Endothelial cell of umbilical vein (primary cell): ENCODE results near the gene FLT3LG. TPM values are rescaled to one million over a fixed set of nuclear protein-coding genes. Genes with fewer than 3 reads are reported as not detected.

Source experiments
- BruUV-seq: library from RNA; stranded (reverse); fragments of 400-500 nt; replicated peaks from 2 replicates; lab custom pipeline; 2021; lab: Mats Ljungman, UMichigan
- CTCF ChIA-PET: fragments of 300-600, 350-600 bp; sonication (Branson Sonifier 250); formaldehyde crosslinking; loops from one replicate; lab custom pipeline; 2021; ENCODE audit warnings: antibody characterized with exemption, inconsistent platforms; lab: Charles Lee
- POLR2A ChIA-PET: fragments of 300-600, 350-600 bp; sonication (Branson Sonifier 250); formaldehyde crosslinking; loops from one replicate; lab custom pipeline; 2021; ENCODE audit warnings: antibody characterized with exemption, inconsistent platforms; lab: Charles Lee
- DNase-seq: peaks from one replicate; pipeline ENCODE4 v3.0.0-alpha.2; 2011; ENCODE audit warnings: low read depth, low spot score
- FAIRE-seq: peaks from 2 replicates; lab custom pipeline; 2011; peaks lifted over from hg19 to GRCh38; lab: Jason Lieb, UNC
- H2AFZ ChIP-seq: 2 replicates; pipeline ENCODE4 v1.6.0; 2012; ENCODE audit warnings: low read depth, low read length, control low read depth, inconsistent platforms
- H3K27ac ChIP-seq: 2 replicates; pipeline ENCODE4 v1.5.1; 2011; ENCODE audit warnings: low read depth, mild to moderate bottlenecking, control low read depth, low read length, moderate library complexity; ENCODE audit not compliant: insufficient read depth
- H3K27me3 ChIP-seq, 2 experiments: 2 replicates each; pipeline versions ENCODE4 v1.6.0 to v1.6.1; 2011; ENCODE audit warnings: low read length in 2 of 2, mixed read lengths in 1 of 2; ENCODE audit not compliant: control insufficient read depth in 2 of 2, insufficient read depth in 2 of 2
- H3K36me3 ChIP-seq, 2 experiments: 2 replicates in 1 of 2; 3 replicates in 1 of 2; pipeline ENCODE4 v1.5.1; 2011; ENCODE audit warnings: low read length in 2 of 2, mild to moderate bottlenecking in 1 of 2, moderate library complexity in 1 of 2; ENCODE audit not compliant: control insufficient read depth in 2 of 2, insufficient read depth in 2 of 2; ENCODE audit errors: extremely low read depth in 1 of 2
- H3K4me1 ChIP-seq: 3 replicates; pipeline ENCODE4 v1.5.1; 2011; ENCODE audit warnings: mild to moderate bottlenecking, low read length; ENCODE audit not compliant: control insufficient read depth, insufficient read depth; ENCODE audit errors: extremely low read depth
- H3K4me2 ChIP-seq: 2 replicates; pipeline ENCODE4 v1.6.1; 2011; ENCODE audit warnings: low read length, control low read depth, mixed read lengths; ENCODE audit not compliant: insufficient read depth
- H3K4me3 ChIP-seq, 3 experiments: fragments of 200-600 bp in 1 of 3; sonication (generic), shearing (Covaris generic) in 1 of 3; replicated peaks in 1 of 3; 2 replicates each; pipeline ENCODE4 v1.5.1; 2011 to 2016; ENCODE audit warnings: control low read depth in 3 of 3, low read length in 3 of 3, mild to moderate bottlenecking in 2 of 3, inconsistent platforms in 1 of 3, low read depth in 1 of 3, moderate library complexity in 1 of 3; ENCODE audit not compliant: insufficient read depth in 1 of 3
- H3K79me2 ChIP-seq: 2 replicates; pipeline ENCODE4 v1.6.0; 2012; ENCODE audit warnings: low read length, inconsistent platforms; ENCODE audit not compliant: control insufficient read depth, insufficient read depth
- H3K9ac ChIP-seq: replicated peaks from 2 replicates; pipeline ENCODE3; 2011; ENCODE audit warnings: low read length, control low read depth; ENCODE audit not compliant: insufficient read depth; ENCODE audit errors: extremely low read depth
- H3K9me1 ChIP-seq: replicated peaks from 3 replicates; pipeline ENCODE4 v1.6.0; 2011; ENCODE audit warnings: mild to moderate bottlenecking, low read length; ENCODE audit not compliant: control insufficient read depth, insufficient read depth; ENCODE audit errors: extremely low read depth
- H3K9me3 ChIP-seq: replicated peaks from 2 replicates; pipeline ENCODE4 v1.5.1; 2012; ENCODE audit warnings: low read length, inconsistent platforms; ENCODE audit not compliant: control insufficient read depth, insufficient read depth
- H4K20me1 ChIP-seq: replicated peaks from 2 replicates; pipeline ENCODE3; 2011; ENCODE audit warnings: mild to moderate bottlenecking, low read length; ENCODE audit not compliant: control insufficient read depth, insufficient read depth; ENCODE audit errors: extremely low read depth
- CTCF ChIP-seq, 2 donors: IDR thresholded peaks; 1 replicate in 1 of 2; 2 replicates in 1 of 2; pipeline ENCODE4 v1.5.1; 2011; ENCODE audit warnings: low read length in 2 of 2, mild to moderate bottlenecking in 2 of 2, moderate library complexity in 2 of 2, control low read depth in 1 of 2, inconsistent platforms in 1 of 2, low read depth in 1 of 2; ENCODE audit not compliant: insufficient read depth in 1 of 2; ENCODE audit errors: extremely low read depth in 1 of 2
- EZH2 ChIP-seq: IDR thresholded peaks from 2 replicates; pipeline ENCODE4 v1.6.1; 2012; ENCODE audit warnings: borderline replicate concordance, low read depth, mild to moderate bottlenecking, moderate library complexity, low read length, inconsistent platforms; ENCODE audit not compliant: severe bottlenecking
- FOS ChIP-seq: IDR thresholded peaks from 2 replicates; pipeline ENCODE4 v1.6.1; 2011; ENCODE audit warnings: mild to moderate bottlenecking, low read length, moderate library complexity, borderline replicate concordance; ENCODE audit not compliant: insufficient read depth
- GATA2 ChIP-seq: IDR thresholded peaks from 2 replicates; pipeline ENCODE4 v1.7.0; 2011; ENCODE audit warnings: low read depth, mild to moderate bottlenecking, moderate library complexity, mixed read lengths, low read length; ENCODE audit not compliant: insufficient read length, insufficient read depth
- JUN ChIP-seq: IDR thresholded peaks from 2 replicates; pipeline ENCODE4 v1.6.1; 2011; ENCODE audit warnings: borderline replicate concordance, low read depth; ENCODE audit not compliant: insufficient read length, insufficient read depth
- MAX ChIP-seq: IDR thresholded peaks from 2 replicates; pipeline ENCODE4 v1.6.1; 2011; ENCODE audit not compliant: insufficient read depth, insufficient read length
- MYC ChIP-seq: IDR thresholded peaks from one replicate; pipeline ENCODE4 v1.6.1; 2011; ENCODE audit warnings: mild to moderate bottlenecking, low read depth, low read length
- POLR2A ChIP-seq: IDR thresholded peaks from 2 replicates; pipeline ENCODE4 v1.6.1; 2012; ENCODE audit warnings: low read depth, mild to moderate bottlenecking, control low read depth, low read length
- POLR2AphosphoS5 ChIP-seq: IDR thresholded peaks from 2 replicates; pipeline ENCODE4 v1.6.1; 2012; ENCODE audit warnings: low read depth, mild to moderate bottlenecking, control low read depth, low read length, moderate library complexity; ENCODE audit not compliant: insufficient read depth
- dilution Hi-C: fragments of 300-500 bp; cut with MboI; formaldehyde crosslinking; loops from one replicate; pipeline ENCODE4 v1.15.0; 2019; ENCODE audit warnings: low sequenced_read_pairs; ENCODE audit not compliant: extremely low pct_ligation_motif_present
- intact Hi-C: fragments of 100-400 bp; cut with micrococcal nuclease; formaldehyde crosslinking; loops from one replicate; pipeline ENCODE4 v1.10.0; 2022
- polyA plus RNA-seq, 4 experiments: library from polyadenylated mRNA; depleted of rRNA in 3 of 4; stranded (reverse) in 3 of 4; unstranded in 1 of 4; fragments of >200 nt; gene quantifications; 2 replicates each; pipeline versions ENCODE4 v1.2.1 to v1.2.3, GENCODE V29; 2011 to 2012; ENCODE audit warnings: missing spikeins in 1 of 4
- total RNA-seq: library from RNA; stranded (reverse); gene quantifications from 2 replicates; pipeline ENCODE4 v1.2.3, GENCODE V29; 2021

The FLT3LG gene
- total and polyA plus RNA-seq, 2 donors (not counting 3 experiments of a cell fraction or from before 2014, with no cell fraction given): 5.0 to 5.7 TPM

GRCh38 chr19:49489601-49490167 is 15.7 kb downstream of the FLT3LG start:
- CTCF ChIA-PET: interaction anchor here (1.0 to 1.2 kb wide), 2 partner anchors 11 to 14 kb away, joined by 3 to 4 read pairs; no protein-coding TSS in a partner anchor
- POLR2A ChIA-PET: interaction anchor here (1.0 to 1.4 kb wide), 2 partner anchors 11 to 14 kb away, joined by 3 to 4 read pairs; no protein-coding TSS in a partner anchor
- no peaks in the 10 kb centered on the region for H3K9me3 ChIP-seq
- no peak overlapping the region for H2AFZ ChIP-seq
- peak overlapping the region; percentile 89 for H3K27ac ChIP-seq
- H3K9me1 ChIP-seq: no peaks in the 10 kb centered on the region
- H3K79me2 ChIP-seq: peaks cover 40% of the 10 kb centered on the region
- H3K4me2 ChIP-seq: peak overlapping the region; percentile 96
- FAIRE-seq (no peak), DNase-seq (no peak)
- peak overlapping the region; percentile 60 to 94 (median 90) for H3K4me3 ChIP-seq
- intact Hi-C loops (no loop called here), dilution Hi-C loops (no loop called here)
- H3K36me3 ChIP-seq: peaks cover 28 to 34% of the 10 kb centered on the region in 2 experiments
- peaks cover 5% of the 10 kb centered on the region for H4K20me1 ChIP-seq
- H3K4me1 ChIP-seq: peaks cover 12% of the 10 kb centered on the region
- peak overlapping the region; percentile 100 for H3K9ac ChIP-seq
- no peaks in the 10 kb centered on the region for H3K27me3 ChIP-seq
- TF ChIP-seq POLR2A (peak; percentile 54), POLR2AphosphoS5 (peak; percentile 6), JUN (no peak)
- BruUV-seq: no TSS peak

GRCh38 chr19:49490287-49491029 is 16.4 kb downstream of the FLT3LG start:
- H3K4me1 ChIP-seq: peaks cover 12% of the 10 kb centered on the region
- H3K9me1 ChIP-seq: no peaks in the 10 kb centered on the region
- no peak overlapping the region for H3K9ac ChIP-seq
- peaks cover 28 to 34% of the 10 kb centered on the region in 2 experiments for H3K36me3 ChIP-seq
- H4K20me1 ChIP-seq: peaks cover 5% of the 10 kb centered on the region
- no peak overlapping the region for H2AFZ ChIP-seq
- TF ChIP-seq GATA2 (no peak), EZH2 (no peak), JUN (no peak), FOS (no peak), MAX (no peak), CTCF (IDR thresholded peaks at IDR 0.05; ENCODE audit: extremely low read depth in 1 of 2, insufficient read depth in 1 of 2, low read depth in 1 of 2, low read length in 2 of 2) (no peak), POLR2A (no peak), MYC (no peak), POLR2AphosphoS5 (no peak)
- DNase-seq (no peak), FAIRE-seq (no peak)
- H3K27ac ChIP-seq: no peak overlapping the region
- no peak overlapping the region for H3K4me3 ChIP-seq
- no TSS peak for BruUV-seq
- peaks cover 40% of the 10 kb centered on the region for H3K79me2 ChIP-seq
- ChIA-PET CTCF (no interaction called here), POLR2A (no interaction called here)
- intact Hi-C loops: no loop called here
- H3K9me3 ChIP-seq: no peaks in the 10 kb centered on the region
- H3K4me2 ChIP-seq: peak overlapping the region; percentile 96
- dilution Hi-C loops: no loop called here
- H3K27me3 ChIP-seq: no peaks in the 10 kb centered on the region
